HG02610 (cell line): ENCODE results near the gene RAB40B.
"Not testable (repeated sequence)": the region's sequence is repeated elsewhere in the genome, so short reads cannot be mapped to it uniquely, and the experiment has no call there.

Experiments
- ATAC-seq: cut with Tn5 transposase; IDR thresholded peaks from one replicate; pipeline ENCODE4 v1.9.1; 2021; ENCODE audit warnings: mild to moderate bottlenecking, moderate library complexity; ENCODE audit not compliant: unreplicated experiment

The RAB40B gene

GRCh38 chr17:82668631-82669099, 29.8 kb downstream of the RAB40B start:
- ATAC-seq = no peak

GRCh38 chr17:82668024-82668630, 30.4 kb downstream of the RAB40B start:
- no peak for ATAC-seq

GRCh38 chr17:82667668-82668000, 30.9 kb downstream of the RAB40B start:
- no peak for ATAC-seq

- no peak for ATAC-seq
Measured at GRCh38 chr17:82666931-82667667, 31.4 kb downstream of the RAB40B start.

GRCh38 chr17:82665891-82666290, 32.6 kb downstream of the RAB40B start:
- ATAC-seq = no peak

GRCh38 chr17:82665217-82665616, 33.3 kb downstream of the RAB40B start:
- ATAC-seq = no peak

GRCh38 chr17:82664701-82665182, 33.8 kb downstream of the RAB40B start:
- ATAC-seq = no peak

GRCh38 chr17:82664276-82664575, 34.3 kb downstream of the RAB40B start:
- ATAC-seq = no peak

- no peak for ATAC-seq
Measured at GRCh38 chr17:82663381-82664275, 34.9 kb downstream of the RAB40B start.

GRCh38 chr17:82662711-82663261, 35.7 kb downstream of the RAB40B start:
- ATAC-seq = no peak

- no peak for ATAC-seq
Measured at GRCh38 chr17:82661717-82662683, 36.5 kb downstream of the RAB40B start.

GRCh38 chr17:82659886-82660285, 38.6 kb downstream of the RAB40B start:
- no peak for ATAC-seq

- no peak for ATAC-seq
Measured at GRCh38 chr17:82658796-82659452, 39.6 kb downstream of the RAB40B start.

- ATAC-seq = no peak
Measured at GRCh38 chr17:82658331-82658730, 40.2 kb downstream of the RAB40B start.

GRCh38 chr17:82657926-82658325, 40.6 kb downstream of the RAB40B start:
- ATAC-seq = no peak

- ATAC-seq = no peak
Measured at GRCh38 chr17:82656266-82656665, 42.2 kb downstream of the RAB40B start.

- no peak for ATAC-seq
Measured at GRCh38 chr17:82655523-82655922, 43.0 kb downstream of the RAB40B start.

GRCh38 chr17:82655038-82655479, 43.4 kb downstream of the RAB40B start:
- ATAC-seq = no peak

- ATAC-seq = not testable (repeated sequence)
Measured at GRCh38 chr17:82654611-82655010, 43.9 kb downstream of the RAB40B start.
